IMR-90 (cell line): ENCODE data around the gene NCAPH2. TPM values are rescaled to one million over a fixed set of nuclear protein-coding genes. Genes with fewer than 3 reads are reported as not detected.

Experiments used
- ATAC-seq: fragments of 200-7000 bp; cut with Tn5 transposase; 2 replicates; pipeline ENCODE4 v1.9.1; 2020; ENCODE audit warnings: low read depth, mild to moderate bottlenecking, moderate library complexity
- BruUV-seq: library from RNA; stranded (reverse); fragments of 400-500 nt; replicated peaks from 2 replicates; lab custom pipeline; 2021; lab: Mats Ljungman, UMichigan
- CTCF ChIA-PET: fragments of 300-600 bp; formaldehyde crosslinking; extraction: SDS; loops from one replicate; lab custom pipeline; 2021; ENCODE audit warnings: antibody characterized with exemption; lab: Yijun Ruan, JAX
- POLR2A ChIA-PET: fragments of 300-600 bp; sonication (Branson Sonifier 250); formaldehyde crosslinking; loops from one replicate; lab custom pipeline; 2022; ENCODE audit warnings: antibody characterized with exemption; ENCODE audit not compliant: unreplicated experiment; lab: Charles Lee
- DNase-seq: peaks from one replicate; pipeline ENCODE4 v3.0.0; 2013
- H2AFZ ChIP-seq: replicated peaks from 2 replicates; pipeline ENCODE3; 2013; ENCODE audit warnings: low read length, mild to moderate bottlenecking; ENCODE audit not compliant: poor library complexity
- H2AK5ac ChIP-seq: 2 replicates; pipeline ENCODE4 v1.6.1; 2013; ENCODE audit warnings: low read depth, low read length, inconsistent platforms
- H2AK9ac ChIP-seq: replicated peaks from 2 replicates; pipeline ENCODE3; 2013; ENCODE audit warnings: mild to moderate bottlenecking, low read depth, low read length, moderate library complexity; ENCODE audit not compliant: poor library complexity
- H2BK120ac ChIP-seq: 2 replicates; pipeline ENCODE4 v1.6.1; 2013; ENCODE audit warnings: low read depth, low read length, inconsistent platforms
- H2BK15ac ChIP-seq: 3 replicates; pipeline ENCODE4 v1.6.1; 2013; ENCODE audit warnings: low read depth, low read length, inconsistent platforms
- H2BK20ac ChIP-seq: 2 replicates; pipeline ENCODE4 v1.6.1; 2013; ENCODE audit warnings: low read depth, mild to moderate bottlenecking, inconsistent platforms, low read length, moderate library complexity
- H2BK5ac ChIP-seq: 2 replicates; pipeline ENCODE4 v1.6.1; 2013; ENCODE audit warnings: mild to moderate bottlenecking, low read depth, low read length, inconsistent platforms; ENCODE audit not compliant: poor library complexity, severe bottlenecking
- H3K14ac ChIP-seq: replicated peaks from 2 replicates; pipeline ENCODE4 v1.6.1; 2013; ENCODE audit warnings: low read depth, low read length, inconsistent platforms
- H3K18ac ChIP-seq: 2 replicates; pipeline ENCODE4 v1.6.1; 2013; ENCODE audit warnings: low read depth, low read length, control low read depth
- H3K23ac ChIP-seq: 2 replicates; pipeline ENCODE4 v1.6.1; 2013; ENCODE audit warnings: low read depth, low read length, inconsistent platforms
- H3K27ac ChIP-seq: 2 replicates; pipeline ENCODE4 v1.5.1; 2013; ENCODE audit warnings: mild to moderate bottlenecking, control low read depth, low read length; ENCODE audit not compliant: insufficient read depth
- H3K27me3 ChIP-seq: 2 replicates; pipeline ENCODE4 v1.6.1; 2013; ENCODE audit warnings: low read length; ENCODE audit not compliant: control insufficient read depth, insufficient read depth
- H3K36me3 ChIP-seq: 2 replicates; pipeline ENCODE4 v1.6.1; 2013; ENCODE audit warnings: low read length, mixed read lengths; ENCODE audit not compliant: control insufficient read depth, insufficient read depth
- H3K4ac ChIP-seq: 2 replicates; pipeline ENCODE4 v1.6.1; 2013; ENCODE audit warnings: low read depth, low read length, inconsistent platforms
- H3K4me1 ChIP-seq: 2 replicates; pipeline ENCODE4 v1.6.1; 2013; ENCODE audit warnings: low read length, mixed read lengths; ENCODE audit not compliant: control insufficient read depth, insufficient read depth
- H3K4me2 ChIP-seq: 2 replicates; pipeline ENCODE4 v1.6.1; 2013; ENCODE audit warnings: low read depth, mild to moderate bottlenecking, control low read depth, low read length, moderate library complexity
- H3K4me3 ChIP-seq: 2 replicates; pipeline ENCODE4 v1.5.1; 2013; ENCODE audit warnings: low read depth, mild to moderate bottlenecking, control low read depth, low read length, moderate library complexity; ENCODE audit not compliant: insufficient read depth
- H3K56ac ChIP-seq: 2 replicates; pipeline ENCODE4 v1.6.1; 2013; ENCODE audit warnings: low read length, inconsistent platforms; ENCODE audit not compliant: insufficient read depth; ENCODE audit errors: extremely low read depth
- H3K79me1 ChIP-seq, 2 experiments: 2 replicates each; pipeline ENCODE4 v1.6.1; 2013; ENCODE audit warnings: low read length in 2 of 2, inconsistent platforms in 1 of 2, low read depth in 1 of 2
- H3K9ac ChIP-seq: 2 replicates; pipeline ENCODE4 v1.6.1; 2013; ENCODE audit warnings: low read depth, low read length, control low read depth
- H3K9me1 ChIP-seq: 2 replicates; pipeline ENCODE4 v1.6.1; 2013; ENCODE audit warnings: low read length, inconsistent platforms; ENCODE audit not compliant: insufficient read depth
- H3K9me3 ChIP-seq: 2 replicates; pipeline ENCODE4 v1.6.1; 2013; ENCODE audit warnings: low read length; ENCODE audit not compliant: control insufficient read depth, insufficient read depth
- H4K20me1 ChIP-seq: 2 replicates; pipeline ENCODE4 v1.6.1; 2013; ENCODE audit warnings: low read length, inconsistent platforms; ENCODE audit not compliant: insufficient read depth
- H4K5ac ChIP-seq: 2 replicates; pipeline ENCODE4 v1.6.1; 2013; ENCODE audit warnings: mild to moderate bottlenecking, low read depth, low read length, control low read depth
- H4K8ac ChIP-seq, 2 experiments: 2 replicates each; pipeline ENCODE4 v1.6.1; 2013; ENCODE audit warnings: low read depth in 2 of 2, low read length in 2 of 2, control low read depth in 1 of 2, inconsistent platforms in 1 of 2
- H4K91ac ChIP-seq: 2 replicates; pipeline ENCODE4 v1.6.1; 2013; ENCODE audit warnings: low read depth, low read length, inconsistent platforms; ENCODE audit not compliant: insufficient read depth
- CEBPB ChIP-seq: IDR thresholded peaks from 2 replicates; pipeline ENCODE4 v1.6.1; 2012; ENCODE audit warnings: low read depth, low read length, improper control_type of control experiment
- MAZ ChIP-seq: IDR thresholded peaks from 2 replicates; pipeline ENCODE4 v1.6.1; 2012; ENCODE audit warnings: low read depth, mild to moderate bottlenecking, low read length, improper control_type of control experiment, moderate library complexity, borderline replicate concordance
- WGBS, 2 experiments: methylation state at CpG; one replicate each; pipeline versions ENCODE4 v1.1.5 to v1.1.7; 2013; ENCODE audit warnings: missing lambda C conversion rate in 2 of 2; ENCODE audit not compliant: insufficient read length in 1 of 2; ENCODE audit errors: extremely low coverage in 2 of 2; 5-methylcytosine and 5-hydroxymethylcytosine counted together
- dilution Hi-C: fragments of 300-500 bp; cut with HindIII; formaldehyde crosslinking; loops from one replicate; pipeline ENCODE4 v1.14.3; 2018; ENCODE audit warnings: low sequenced_read_pairs; ENCODE audit not compliant: unreplicated experiment
- in situ Hi-C: fragments of 300-500 bp; cut with MboI; formaldehyde crosslinking; loops from 3 replicates; pipeline ENCODE4 v1.14.3; 2019; ENCODE audit warnings: low sequenced_read_pairs, inconsistent platforms, mixed read lengths
- intact Hi-C: fragments of 100-400 bp; cut with micrococcal nuclease; formaldehyde crosslinking; loops from 2 replicates; pipeline ENCODE4 v1.10.0; 2022
- polyA plus RNA-seq, 3 experiments: library from polyadenylated mRNA; depleted of rRNA; stranded (reverse); fragments of >200 nt; gene quantifications; 2 replicates each; pipeline ENCODE4 v1.2.3, GENCODE V29; 2012; ENCODE audit warnings: low replicate concordance in 1 of 3
- total RNA-seq: library from RNA; depleted of rRNA; stranded (reverse); fragments of >200 nt; gene quantifications from 2 replicates; pipeline ENCODE4 v1.2.3, GENCODE V29; 2012

The NCAPH2 gene
- total and polyA plus RNA-seq, 2 of the 4 experiments (the other 2 are of a cell fraction), result 30.2 to 38.5 TPM

GRCh38 chr22:50530877-50531545, 23.0 kb downstream of the NCAPH2 start:
- peak overlapping the region; percentile 69 for H3K4me2 ChIP-seq
- H3K4me1 ChIP-seq, result peaks cover 19% of the 10 kb centered on the region
- H4K20me1 ChIP-seq, result no peaks in the 10 kb centered on the region
- intact Hi-C loops, result no loop called here
- peak overlapping the region; percentile 89 for H2AFZ ChIP-seq
- H3K23ac ChIP-seq, result peak overlapping the region; percentile 62
- no peaks in the 10 kb centered on the region for H3K9me3 ChIP-seq
- H2BK20ac ChIP-seq, result no peak overlapping the region
- DNase-seq, result peak; percentile 63
- H2AK9ac ChIP-seq, result peak overlapping the region; percentile 96
- H2BK15ac ChIP-seq, result peak overlapping the region; percentile 6; the same call in 1 of the 3 replicates
- H2BK5ac ChIP-seq, result no peak overlapping the region
- H3K4ac ChIP-seq, result peak overlapping the region; percentile 47
- ChIA-PET CTCF (no interaction called here), POLR2A (no interaction called here)
- H3K27ac ChIP-seq, result no peak overlapping the region
- H3K9me1 ChIP-seq, result peaks cover 13% of the 10 kb centered on the region; the same call in 1 of the 2 replicates
- no peaks in the 10 kb centered on the region for H3K36me3 ChIP-seq
- H3K27me3 ChIP-seq, result peaks cover 5% of the 10 kb centered on the region; the same call in 1 of the 2 replicates
- peak overlapping the region; percentile 53 to 91; a peak in 3 of 4 replicates for H4K8ac ChIP-seq
- peak overlapping the region; percentile 81 for H2AK5ac ChIP-seq
- H3K9ac ChIP-seq, result peak overlapping the region; percentile 48
- TF ChIP-seq CEBPB, result 0 out of 2 replicates have a peak, but pooled peaks have one; percentile 14
- TF ChIP-seq MAZ, result no peak
- peak; percentile 12 for ATAC-seq
- WGBS, 2 experiments, result 9% methylated on average over 26 of the region's 53 CpGs; no CpG with 5 or more reads in 1 of the 2 experiments
- no TSS peak for BruUV-seq
- peaks cover 4 to 20% of the 10 kb centered on the region in 2 experiments; a peak in 2 of 4 replicates for H3K79me1 ChIP-seq
- peak overlapping the region; percentile 57 for H2BK120ac ChIP-seq
- in situ Hi-C loops, result no loop called here
- peak overlapping the region; percentile 20; the same call in 1 of the 2 replicates for H3K18ac ChIP-seq
- H3K4me3 ChIP-seq, result peak overlapping the region; percentile 39; the same call in 1 of the 2 replicates
- H3K14ac ChIP-seq, result no peak overlapping the region
- dilution Hi-C loops, result no loop called here
- H3K56ac ChIP-seq, result no peak overlapping the region
- peak overlapping the region; percentile 77; the same call in 1 of the 2 replicates for H4K91ac ChIP-seq
- H4K5ac ChIP-seq, result peak overlapping the region; percentile 72
